ENCODE data around the gene STARD13.

Gene STARD13, protein sequence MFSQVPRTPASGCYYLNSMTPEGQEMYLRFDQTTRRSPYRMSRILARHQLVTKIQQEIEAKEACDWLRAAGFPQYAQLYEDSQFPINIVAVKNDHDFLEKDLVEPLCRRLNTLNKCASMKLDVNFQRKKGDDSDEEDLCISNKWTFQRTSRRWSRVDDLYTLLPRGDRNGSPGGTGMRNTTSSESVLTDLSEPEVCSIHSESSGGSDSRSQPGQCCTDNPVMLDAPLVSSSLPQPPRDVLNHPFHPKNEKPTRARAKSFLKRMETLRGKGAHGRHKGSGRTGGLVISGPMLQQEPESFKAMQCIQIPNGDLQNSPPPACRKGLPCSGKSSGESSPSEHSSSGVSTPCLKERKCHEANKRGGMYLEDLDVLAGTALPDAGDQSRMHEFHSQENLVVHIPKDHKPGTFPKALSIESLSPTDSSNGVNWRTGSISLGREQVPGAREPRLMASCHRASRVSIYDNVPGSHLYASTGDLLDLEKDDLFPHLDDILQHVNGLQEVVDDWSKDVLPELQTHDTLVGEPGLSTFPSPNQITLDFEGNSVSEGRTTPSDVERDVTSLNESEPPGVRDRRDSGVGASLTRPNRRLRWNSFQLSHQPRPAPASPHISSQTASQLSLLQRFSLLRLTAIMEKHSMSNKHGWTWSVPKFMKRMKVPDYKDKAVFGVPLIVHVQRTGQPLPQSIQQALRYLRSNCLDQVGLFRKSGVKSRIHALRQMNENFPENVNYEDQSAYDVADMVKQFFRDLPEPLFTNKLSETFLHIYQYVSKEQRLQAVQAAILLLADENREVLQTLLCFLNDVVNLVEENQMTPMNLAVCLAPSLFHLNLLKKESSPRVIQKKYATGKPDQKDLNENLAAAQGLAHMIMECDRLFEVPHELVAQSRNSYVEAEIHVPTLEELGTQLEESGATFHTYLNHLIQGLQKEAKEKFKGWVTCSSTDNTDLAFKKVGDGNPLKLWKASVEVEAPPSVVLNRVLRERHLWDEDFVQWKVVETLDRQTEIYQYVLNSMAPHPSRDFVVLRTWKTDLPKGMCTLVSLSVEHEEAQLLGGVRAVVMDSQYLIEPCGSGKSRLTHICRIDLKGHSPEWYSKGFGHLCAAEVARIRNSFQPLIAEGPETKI

DNA sequence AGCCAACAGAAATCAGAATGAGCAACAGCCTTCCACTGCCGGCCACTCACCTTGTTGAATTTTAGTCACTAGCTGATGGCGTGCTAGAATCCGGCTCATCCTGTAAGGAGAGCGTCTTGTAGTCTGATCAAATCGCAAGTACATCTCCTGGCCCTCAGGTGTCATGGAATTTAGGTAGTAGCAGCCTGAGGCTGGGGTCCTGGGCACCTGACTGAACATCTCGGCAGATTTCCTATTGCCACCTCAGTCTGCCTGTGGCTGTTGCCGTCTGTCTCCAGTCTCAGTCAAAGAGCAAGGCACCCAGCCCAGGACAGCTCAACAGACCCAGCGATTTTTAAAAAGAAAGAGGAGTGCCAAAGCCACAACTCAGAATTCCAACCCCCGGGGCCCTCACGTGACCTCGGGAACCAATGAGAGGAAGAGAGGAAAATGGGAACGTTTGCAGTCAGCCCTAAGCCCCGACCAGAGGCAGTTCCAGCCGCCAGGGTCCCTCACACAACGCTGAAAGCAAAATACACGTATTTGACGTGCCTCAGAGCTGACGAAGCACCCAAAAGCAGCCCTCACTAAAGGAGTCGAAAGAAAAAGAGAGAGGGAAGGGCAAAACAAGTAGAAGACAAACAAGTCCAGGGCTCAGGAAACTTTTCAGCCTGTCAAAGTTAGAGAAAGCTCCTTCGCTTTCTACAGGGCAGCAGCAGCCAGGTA lies at the start of gene STARD13:
Gene STARD13, minus strand, starts transcription at position 336 of the 705 bp plus-strand sequence. Its CDS starts 117 bp downstream, at position 219.
- DNase-seq (ENCODE audit: low spot score), result peak; percentile 95

DNA sequence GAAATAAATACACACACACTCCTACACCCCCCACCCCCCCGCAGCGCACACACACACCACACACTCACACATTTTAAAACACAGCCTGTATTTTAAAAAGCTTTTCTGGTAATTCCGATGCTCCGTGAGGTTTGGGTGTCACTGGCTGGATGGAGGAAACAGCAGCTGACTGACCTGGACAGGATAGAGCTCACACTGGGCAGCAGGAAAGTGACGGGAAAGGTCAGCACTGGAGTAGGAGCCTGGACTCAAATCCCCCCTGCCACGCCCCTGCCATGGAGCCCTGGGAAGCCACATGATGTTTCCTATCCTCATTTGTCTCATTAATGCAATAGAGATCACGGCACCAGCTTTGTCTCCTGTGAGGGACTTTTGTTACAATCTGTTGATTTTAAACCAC lies 49.3 kb upstream of the STARD13 start:
- DNase-seq (ENCODE audit: low spot score), result no peak

DNA sequence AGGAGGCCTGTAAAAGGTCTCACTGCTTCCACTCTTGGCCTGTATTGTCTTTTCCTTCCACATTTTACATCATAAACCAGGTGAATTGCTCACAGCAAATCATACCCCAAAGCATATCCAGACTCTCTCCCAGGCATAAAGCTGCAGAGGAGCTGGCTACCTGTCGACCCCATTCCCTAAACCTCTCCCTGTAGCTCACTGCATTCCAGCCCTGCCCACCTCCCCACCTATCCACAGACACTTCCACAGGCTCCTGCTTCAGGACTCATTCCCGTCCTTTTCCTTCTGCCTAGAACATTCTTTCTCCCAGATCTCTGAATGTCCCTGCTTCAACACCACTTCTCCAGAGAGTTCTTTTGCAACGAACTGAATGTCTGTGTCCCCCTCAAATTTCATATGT lies 46.4 kb upstream of the STARD13 start:
- DNase-seq (ENCODE audit: low spot score), result no peak

DNA sequence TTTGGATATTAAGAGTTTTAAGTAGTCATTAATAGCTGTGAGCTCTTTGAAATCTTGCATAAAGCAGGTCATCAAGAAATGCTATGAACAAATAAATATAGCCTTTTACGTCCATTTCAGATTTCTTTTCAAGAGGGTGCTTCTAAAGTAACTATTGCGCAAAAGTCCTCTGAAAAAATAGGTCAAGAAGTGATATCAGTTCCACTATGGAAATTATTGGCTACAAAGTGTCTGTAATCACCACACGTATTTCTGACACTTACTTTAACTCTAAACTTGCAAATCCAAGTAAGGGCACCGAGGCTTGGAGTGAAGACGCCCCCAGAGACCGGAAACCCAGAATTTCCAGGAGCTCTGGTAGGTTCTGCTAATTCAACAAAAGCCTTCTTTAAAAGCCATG lies 44.9 kb upstream of the STARD13 start:
- no peak for DNase-seq (ENCODE audit: low spot score)

DNA sequence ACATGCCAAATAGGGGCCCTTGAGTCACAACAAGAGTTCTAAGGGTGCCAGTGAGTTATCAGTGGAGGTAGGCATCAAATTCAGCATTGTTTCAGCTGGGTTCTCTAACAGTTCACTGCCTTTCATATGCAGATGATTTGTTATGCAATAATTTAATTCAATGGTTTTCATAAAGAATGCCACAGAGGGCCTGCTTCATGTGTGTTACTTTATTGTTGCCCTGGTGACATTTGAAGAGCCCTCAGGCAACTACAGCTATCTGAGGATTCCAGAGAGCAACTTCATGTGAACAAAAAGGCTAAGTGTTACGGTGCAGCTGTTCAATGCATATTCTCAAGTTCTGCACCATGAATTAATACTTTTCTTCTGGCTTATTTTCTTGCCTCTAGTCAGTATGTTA lies 43.1 kb upstream of the STARD13 start:
- no peak for DNase-seq (ENCODE audit: low spot score)

DNA sequence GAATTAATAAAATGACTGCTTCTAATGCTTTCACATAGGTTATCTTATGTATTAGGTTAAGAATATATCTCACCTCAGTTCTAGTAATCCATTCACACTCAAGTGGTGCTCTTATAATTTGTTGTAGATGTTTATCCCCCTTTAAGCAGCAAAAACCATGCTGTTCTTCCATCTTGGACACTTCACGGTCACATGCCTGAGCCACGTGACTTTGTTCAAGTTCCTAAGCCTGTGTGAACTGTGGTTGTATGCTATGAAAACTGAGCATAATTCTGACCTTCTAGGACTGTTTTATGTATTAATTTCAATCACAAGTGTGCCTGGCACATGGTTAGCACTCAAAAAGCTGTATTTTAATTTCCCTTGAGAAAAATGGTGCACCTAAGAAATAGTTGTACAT lies 41.2 kb upstream of the STARD13 start:
- DNase-seq (ENCODE audit: low spot score), result no peak

DNA sequence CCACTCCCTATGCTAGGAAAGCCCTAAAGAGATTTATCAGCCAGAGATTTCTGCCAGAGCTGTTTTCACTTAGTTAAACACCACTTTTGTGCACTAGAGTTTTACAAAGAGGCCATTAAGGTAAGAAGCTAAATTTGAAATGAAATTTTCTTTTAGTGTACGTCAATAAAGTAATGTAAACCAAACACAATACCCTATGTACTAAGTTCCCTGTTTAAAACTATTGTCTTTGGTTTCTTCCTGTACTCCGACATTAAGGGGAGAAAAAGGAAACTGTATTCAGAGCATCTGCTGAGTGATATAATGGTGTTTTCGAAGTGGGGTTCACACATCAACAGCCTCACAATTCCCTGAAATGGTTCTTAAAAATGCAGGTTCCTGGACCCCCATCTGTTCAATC lies 40.7 kb upstream of the STARD13 start:
- DNase-seq (ENCODE audit: low spot score), result no peak

DNA sequence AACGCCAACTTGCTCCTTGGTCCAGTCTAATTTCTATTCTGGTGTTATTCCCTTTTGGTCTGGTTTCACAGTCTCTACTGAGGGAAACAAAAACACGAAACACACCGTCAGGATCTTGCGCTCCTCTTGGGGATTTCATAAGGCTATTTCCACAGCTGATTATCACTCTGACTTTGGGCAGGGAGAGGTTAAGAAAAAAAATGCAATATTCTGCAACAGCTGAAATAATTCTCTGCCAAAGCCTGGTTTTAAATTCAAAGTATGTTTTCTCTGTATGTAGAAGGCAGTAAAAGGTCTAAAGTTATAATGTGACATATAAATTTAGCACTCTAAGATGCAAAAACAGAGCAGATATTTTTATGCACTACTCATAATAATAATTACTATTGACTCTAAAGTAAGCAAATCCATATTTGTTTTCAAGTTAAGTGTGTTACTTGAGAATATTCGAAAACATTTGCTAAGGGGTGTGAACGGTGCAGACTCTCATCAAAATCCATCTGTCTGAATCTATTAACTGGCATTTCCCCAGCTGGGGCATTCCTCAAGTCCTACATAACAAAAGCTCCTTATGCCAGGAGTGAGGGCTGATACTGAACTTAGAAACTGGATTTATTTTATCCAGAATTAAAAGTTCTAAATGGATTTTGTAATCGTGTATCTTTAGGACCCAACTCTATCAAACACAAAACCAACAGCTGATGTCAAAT lies 38.4 kb upstream of the STARD13 start:
- DNase-seq (ENCODE audit: low spot score), result no peak

DNA sequence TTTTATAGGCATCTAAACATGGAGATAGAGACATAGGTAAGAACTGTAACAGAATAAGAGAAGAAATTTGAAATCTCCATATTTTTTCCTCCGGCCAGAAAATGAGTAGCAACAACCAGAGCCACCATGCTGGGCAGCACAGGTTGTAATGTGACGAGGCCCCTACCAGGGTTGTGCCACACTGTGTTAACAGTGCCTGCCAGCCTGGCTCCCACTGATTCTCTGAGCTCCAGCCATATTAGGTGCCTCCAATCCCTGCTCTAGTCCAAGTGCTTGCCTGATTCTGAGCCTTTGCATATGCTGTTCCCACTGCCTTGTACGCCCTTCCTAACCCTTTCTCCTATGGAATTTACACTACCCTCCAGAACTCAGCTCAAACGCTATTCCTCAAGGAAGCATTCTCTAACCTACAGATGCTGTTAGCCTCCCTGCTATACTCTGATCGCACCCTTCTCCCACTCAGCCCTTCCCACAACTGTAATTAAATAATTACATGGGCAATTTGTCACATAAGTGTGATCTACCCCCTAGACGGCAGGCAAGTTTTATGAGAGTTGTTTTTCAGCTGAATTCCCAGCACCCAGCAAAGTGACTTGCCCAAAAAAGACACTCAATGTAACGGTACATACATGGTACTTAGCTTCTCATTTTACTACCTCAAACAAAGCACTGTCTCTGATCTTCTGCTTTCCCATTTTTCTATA lies 37.6 kb upstream of the STARD13 start:
- DNase-seq (ENCODE audit: low spot score), result no peak

DNA sequence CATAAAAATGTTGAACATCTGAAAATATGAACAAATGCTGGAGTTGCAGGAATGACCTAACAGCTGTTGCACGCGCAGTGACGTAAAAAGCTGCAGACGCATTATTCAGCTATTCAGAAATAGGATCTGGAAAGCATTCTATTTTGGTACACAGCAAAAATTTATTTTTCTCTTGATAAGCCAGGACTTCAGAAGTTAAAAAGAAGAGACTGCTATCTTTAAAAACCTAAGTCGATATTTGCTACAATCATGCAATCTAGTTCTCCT lies 36.9 kb upstream of the STARD13 start:
- DNase-seq (ENCODE audit: low spot score), result no peak

DNA sequence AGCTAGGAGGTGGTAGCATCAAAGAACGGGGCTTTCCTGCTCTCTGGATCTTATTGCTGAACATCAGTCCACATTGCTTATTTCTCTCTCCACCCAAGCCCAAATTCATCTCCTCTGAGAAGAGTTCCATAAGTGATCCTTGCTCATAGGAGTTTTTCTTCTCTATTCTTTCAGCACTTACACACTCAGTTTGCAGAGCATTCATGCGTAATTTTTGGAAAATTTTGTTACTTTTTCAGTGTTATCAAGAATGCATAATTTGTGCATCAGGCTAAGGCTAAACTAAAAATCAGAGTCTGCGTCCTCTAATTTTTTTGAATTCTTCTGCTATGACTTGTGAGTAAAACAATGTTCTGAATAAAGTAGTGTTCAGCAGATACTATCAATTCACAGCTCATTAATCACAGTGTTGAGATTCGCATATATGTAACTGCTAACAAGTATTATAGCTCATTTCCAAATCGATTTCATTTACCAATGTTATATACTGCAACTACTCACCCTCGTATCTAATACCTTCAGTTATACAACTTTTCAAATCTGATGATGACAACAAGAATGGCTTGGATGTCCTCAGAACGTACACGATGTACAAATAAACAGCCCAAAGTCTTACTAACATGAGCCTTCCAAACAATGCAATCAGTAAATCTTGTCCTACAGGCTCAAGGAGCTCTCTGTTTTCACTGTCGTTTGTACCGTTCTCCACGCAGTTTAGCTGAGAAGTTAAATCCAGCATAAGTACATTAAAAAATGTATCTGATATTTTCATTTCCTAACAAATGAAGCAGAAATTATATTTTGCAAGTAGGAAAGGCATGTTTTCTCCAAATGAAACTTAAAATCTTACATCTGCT lies 36.4 kb upstream of the STARD13 start:
- DNase-seq (ENCODE audit: low spot score), result no peak

DNA sequence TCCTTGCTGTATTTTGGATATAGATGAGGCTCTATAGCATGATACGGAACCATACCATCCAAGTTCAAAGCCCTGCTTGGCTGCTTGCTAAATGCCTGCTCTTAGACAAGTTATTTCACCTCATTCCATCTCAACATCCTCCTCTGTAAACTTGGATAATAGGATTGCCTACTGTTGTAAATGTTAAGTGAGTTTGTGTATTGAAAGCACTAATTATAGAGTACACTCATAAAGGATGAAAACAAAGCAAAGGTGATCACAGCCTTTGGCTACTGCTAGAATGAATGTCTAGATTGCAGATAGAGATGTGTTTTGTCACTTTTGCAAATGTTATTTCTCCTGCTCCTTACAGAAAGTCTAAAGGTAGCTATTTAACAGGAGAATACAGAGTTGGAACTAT lies 34.3 kb upstream of the STARD13 start:
- no peak for DNase-seq (ENCODE audit: low spot score)

DNA sequence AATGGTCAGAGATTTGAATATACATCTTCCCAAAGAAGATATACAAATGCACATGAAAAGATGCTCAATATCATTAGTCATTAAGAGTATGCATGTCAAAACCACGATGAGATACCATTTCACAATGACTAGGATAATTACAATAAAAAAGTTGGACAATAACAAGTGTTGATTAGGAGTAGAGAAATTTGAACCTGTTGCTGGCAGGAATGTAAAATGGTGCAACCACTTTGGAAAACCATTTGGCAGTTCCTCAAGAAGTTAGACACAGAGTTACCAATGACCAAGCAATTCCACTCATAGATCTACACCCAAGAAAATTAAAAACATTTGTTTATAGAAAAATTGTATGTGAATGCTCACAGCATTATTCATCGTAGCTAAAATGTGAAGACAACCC lies 33.2 kb upstream of the STARD13 start:
- DNase-seq (ENCODE audit: low spot score), result no peak

DNA sequence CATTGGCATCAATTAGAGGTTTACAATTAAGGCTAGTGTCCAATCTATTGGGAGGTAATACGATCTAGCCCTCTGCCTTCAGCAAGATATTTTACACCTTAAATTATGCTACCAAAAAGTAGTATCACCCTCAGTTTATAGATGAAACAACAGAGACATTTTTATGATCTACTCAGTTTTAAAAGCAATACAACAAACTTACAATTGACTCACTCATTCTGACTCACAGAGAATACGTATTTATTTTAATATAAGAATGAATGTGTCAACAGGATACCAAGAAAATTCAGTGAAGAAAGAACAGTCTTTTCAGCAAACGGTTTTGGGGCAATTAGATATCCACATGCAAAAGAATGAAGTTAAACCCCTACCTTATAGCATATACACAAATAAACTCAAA lies 32.5 kb upstream of the STARD13 start:
- peak; percentile 22 for DNase-seq (ENCODE audit: low spot score)

DNA sequence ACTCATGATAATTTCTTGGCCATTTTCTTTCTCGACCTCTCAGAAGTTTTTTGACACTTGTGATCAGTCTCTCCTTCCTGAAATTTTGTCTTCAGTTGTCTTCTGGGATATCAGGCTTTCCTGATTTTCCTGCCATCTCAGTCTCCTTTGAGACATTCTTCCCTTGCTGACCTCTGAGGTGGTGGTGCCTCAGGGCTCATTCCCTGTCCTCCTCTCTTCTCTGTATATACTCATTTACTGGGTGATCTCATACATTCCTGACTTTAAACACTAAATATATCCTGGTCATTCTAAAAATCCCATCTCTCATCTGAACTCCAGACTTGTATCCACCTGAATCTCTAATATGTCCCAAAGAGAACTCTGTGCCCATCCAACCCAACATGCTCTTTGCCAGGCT lies 31.3 kb upstream of the STARD13 start:
- DNase-seq (ENCODE audit: low spot score), result no peak

DNA sequence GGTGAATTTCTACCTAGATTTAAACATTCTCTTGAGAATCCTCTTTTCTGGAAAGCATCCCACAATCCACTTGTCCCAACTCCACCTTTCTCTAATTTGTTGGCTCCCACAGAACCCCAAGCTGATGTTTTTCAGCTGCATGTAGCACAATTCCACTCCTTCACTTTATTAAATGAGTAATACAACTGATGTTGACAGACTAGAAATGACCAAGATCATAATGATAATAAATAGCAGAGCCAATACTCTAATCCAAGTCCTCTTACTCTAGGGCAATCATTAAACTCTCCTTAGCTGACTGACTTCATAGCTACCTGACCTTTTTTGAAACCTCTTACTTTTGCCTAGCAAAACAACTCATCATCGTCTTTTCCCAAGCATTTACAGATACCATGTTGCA lies 27.9 kb upstream of the STARD13 start:
- DNase-seq (ENCODE audit: low spot score), result no peak

DNA sequence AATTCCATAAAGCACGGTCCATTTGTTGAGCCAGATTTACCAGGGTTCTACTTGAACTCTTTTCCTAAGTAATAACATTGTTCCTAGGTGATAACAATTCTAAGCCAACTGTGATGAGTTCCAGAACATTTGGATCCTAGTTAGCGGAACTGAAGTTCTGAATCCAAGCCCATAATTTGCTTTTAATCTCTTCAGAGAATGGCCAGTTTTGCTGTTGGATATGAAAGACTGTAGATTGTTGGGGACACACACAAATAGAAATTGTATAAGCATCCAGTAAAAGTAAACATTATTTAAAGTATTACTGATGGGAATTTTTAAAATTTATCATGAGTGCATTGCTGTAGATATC lies 27.3 kb upstream of the STARD13 start:
- DNase-seq (ENCODE audit: low spot score), result no peak

DNA sequence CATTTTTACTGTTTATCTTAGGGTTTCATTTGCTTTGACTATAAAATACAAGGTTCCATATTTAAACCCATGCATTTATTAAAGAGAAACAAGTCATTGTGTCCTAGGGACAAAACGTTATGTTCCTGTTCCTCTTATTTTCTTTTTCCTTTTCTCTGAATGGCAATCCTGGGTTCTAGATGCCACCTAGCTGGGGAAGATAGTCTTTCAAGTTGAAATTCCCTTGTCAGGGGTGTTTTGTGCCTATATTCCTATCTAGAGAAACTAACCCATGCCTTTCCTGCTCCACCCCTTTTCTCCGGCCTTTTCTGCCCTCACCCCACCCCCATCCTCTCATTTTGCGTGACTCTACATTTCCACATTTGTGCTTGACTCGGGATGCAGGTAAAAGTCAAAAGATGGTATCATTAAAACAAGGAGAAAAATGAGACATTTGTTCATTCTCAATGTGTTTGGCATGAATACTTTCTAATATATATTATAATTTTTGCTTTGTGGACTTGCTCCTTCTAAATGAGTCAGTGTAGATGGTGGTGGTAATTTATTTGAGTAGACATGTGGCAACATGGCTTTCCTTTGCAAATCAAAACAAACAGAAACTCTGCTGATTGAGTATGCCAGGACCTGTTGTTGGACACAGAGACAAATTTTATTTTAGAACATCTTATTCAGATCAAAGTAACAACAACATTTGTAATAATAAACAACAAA lies 26.8 kb upstream of the STARD13 start:
- no peak for DNase-seq (ENCODE audit: low spot score)

DNA sequence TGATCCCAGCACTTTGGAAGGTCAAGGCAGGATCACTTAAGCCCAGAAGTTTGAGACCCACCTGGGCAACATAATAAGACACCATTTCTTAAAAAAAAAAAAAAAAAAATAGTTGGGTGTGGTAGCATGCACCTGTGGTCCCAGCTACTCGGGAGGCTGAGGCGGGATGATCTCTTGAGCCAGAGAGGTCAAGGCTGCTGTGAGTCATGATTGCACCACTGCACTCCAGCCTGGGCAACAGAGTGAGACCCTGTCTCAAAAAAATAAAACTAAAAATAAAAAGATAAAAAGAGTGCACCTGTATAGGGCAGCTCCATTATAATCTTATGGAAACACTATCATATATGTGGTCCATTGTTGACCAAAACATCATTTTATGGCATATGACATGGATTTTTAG lies 25.5 kb upstream of the STARD13 start:
- no peak for DNase-seq (ENCODE audit: low spot score)

Measured in RKO (cell line).